Measurements from ENCODE around the gene TEX50. TPM values are rescaled to one million over a fixed set of nuclear protein-coding genes. Genes with fewer than 3 reads are reported as not detected.
"Not testable (repeated sequence)": the region's sequence is repeated elsewhere in the genome, so short reads cannot be mapped to it uniquely, and the experiment has no call there.

Gene TEX50
- total RNA-seq, 1 experiment from 2014 or later = not detected

- H3K27me3 ChIP-seq (replicated peaks) = no peaks in the 10 kb centered on the region
- no peaks in the 10 kb centered on the region for H3K4me1 ChIP-seq (replicated peaks)
- H3K36me3 ChIP-seq = no peaks in the 10 kb centered on the region
- no peak overlapping the region for H3K27ac ChIP-seq
- no peak overlapping the region for H3K4me3 ChIP-seq
- DNase-seq (ENCODE audit: low read depth in 1 of 2, low spot score in 2 of 2) = no peak
- H3K9me3 ChIP-seq (replicated peaks) = peaks cover 4% of the 10 kb centered on the region; the same call in 1 of the 2 replicates
These were observed 3.2 kb downstream of the TEX50 start for GRCh38 chr1:173638043-173639021.

DNA sequence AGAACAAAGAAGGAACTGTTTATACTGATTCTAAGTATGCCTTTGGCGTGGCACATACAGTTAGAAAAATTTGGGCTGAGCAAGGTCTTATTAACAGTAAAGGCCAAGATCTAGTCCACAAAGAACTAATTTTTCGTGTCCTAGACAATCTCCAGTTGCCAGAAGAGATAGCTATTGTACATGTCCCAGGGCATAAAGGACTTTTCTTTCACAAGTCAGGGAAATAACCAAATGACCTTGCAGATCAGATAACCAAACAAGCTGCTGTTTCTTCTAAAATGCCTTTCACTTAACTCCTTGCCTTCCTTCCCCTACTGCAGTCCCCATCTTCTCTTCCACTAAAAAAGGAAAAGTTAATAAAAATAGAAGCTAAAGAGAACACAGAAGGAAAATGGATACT is 4.0 kb downstream of the TEX50 start:
- H3K4me3 ChIP-seq = no peak overlapping the region

DNA sequence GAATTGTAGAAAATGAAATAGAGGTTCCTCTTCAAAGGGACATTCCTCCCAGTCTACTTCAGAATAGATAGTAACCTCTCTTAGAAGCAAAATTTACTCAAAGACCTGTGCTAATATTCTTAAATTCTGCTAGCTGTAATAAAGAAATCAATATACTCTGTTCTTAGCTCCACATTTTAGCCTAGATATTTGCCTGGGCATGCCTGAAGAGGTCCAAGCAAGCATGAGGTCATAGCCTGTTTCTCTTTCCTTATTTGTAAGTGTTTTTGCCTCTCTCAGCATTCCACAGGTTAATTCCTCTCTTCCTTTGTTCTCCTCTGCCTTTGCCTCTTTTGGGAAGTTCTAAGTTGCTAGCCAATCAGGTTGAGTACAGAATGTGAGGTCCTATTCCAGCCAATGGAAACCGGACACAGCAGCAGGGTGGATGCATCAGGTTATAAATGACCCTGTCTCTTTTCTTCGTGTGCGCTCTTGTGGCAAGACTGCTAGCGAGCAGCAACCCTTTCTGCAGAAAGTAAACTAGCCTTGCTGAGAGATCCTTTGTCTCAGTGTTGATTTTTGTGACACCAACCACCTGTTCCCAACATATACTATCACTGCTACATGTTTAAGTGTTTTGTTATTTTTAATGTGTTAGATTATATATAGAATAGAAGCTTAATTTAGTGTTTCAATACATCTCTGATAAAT is 7.5 kb downstream of the TEX50 start:
- H3K4me1 ChIP-seq (replicated peaks); H3K27me3 ChIP-seq (replicated peaks); H3K4me3 ChIP-seq; DNase-seq (ENCODE audit: low read depth in 1 of 2, low spot score in 2 of 2); H3K36me3 ChIP-seq; H3K9me3 ChIP-seq (replicated peaks); H3K27ac ChIP-seq: not testable (repeated sequence)

More for the DNA sequence above, 4.0 kb downstream of the TEX50 start:
- no peaks in the 10 kb centered on the region for H3K4me1 ChIP-seq (replicated peaks)
- DNase-seq (ENCODE audit: low read depth in 1 of 2, low spot score in 2 of 2) = no peak
- H3K9me3 ChIP-seq (replicated peaks) = peaks cover 4% of the 10 kb centered on the region; the same call in 1 of the 2 replicates
- H3K36me3 ChIP-seq = no peaks in the 10 kb centered on the region
- H3K27ac ChIP-seq = no peak overlapping the region
- no peaks in the 10 kb centered on the region for H3K27me3 ChIP-seq (replicated peaks)

- no peak for DNase-seq (ENCODE audit: low read depth in 1 of 2, low spot score in 2 of 2)
- Histone ChIP-seq H3K9me3 (replicated peaks) (no peaks in the 10 kb centered on the region), H3K27me3 (replicated peaks) (no peaks in the 10 kb centered on the region), H3K4me1 (replicated peaks) (no peaks in the 10 kb centered on the region), H3K36me3 (no peaks in the 10 kb centered on the region), H3K4me3 (no peak overlapping the region), H3K27ac (no peak overlapping the region)
These were observed 11.5 kb downstream of the TEX50 start for GRCh38 chr1:173646656-173647055.

DNA sequence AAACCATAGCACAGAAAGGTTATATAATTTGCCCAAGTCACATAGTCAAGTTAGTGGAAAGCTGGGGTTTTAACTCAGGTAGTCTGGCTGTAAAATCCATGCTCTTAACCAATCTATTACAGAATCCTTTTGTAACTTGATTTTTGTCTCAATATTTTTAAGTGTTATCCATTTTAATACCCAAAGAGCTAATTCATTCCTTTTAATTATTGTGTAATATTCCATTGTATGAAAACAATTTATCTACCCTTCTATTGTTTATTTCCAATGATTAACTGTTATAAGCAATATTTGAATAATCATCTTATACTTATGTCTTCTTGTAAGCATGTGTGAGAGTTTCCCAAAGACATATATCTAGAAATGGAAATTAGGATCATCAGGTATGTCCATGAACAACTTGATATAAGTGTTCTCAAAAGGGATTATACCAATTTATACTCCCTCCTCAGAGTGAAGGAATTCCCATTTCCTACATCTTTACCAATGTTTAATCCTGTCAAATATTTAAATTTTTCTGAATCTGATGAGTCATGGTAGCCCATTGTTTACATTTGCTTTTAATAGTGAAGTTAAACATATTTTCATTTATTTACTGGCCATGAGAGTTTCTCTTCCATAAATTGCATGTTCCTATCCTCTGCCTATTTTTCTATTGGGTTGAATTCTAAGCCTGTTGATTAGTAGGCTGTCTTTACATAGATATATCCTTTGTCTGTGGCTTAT is 13.9 kb downstream of the TEX50 start:
- Histone ChIP-seq H3K4me1 (replicated peaks) (no peaks in the 10 kb centered on the region), H3K9me3 (replicated peaks) (no peaks in the 10 kb centered on the region), H3K36me3 (no peaks in the 10 kb centered on the region), H3K27me3 (replicated peaks) (no peaks in the 10 kb centered on the region), H3K27ac (no peak overlapping the region), H3K4me3 (no peak overlapping the region)
- no peak for DNase-seq (ENCODE audit: low read depth in 1 of 2, low spot score in 2 of 2)

DNA sequence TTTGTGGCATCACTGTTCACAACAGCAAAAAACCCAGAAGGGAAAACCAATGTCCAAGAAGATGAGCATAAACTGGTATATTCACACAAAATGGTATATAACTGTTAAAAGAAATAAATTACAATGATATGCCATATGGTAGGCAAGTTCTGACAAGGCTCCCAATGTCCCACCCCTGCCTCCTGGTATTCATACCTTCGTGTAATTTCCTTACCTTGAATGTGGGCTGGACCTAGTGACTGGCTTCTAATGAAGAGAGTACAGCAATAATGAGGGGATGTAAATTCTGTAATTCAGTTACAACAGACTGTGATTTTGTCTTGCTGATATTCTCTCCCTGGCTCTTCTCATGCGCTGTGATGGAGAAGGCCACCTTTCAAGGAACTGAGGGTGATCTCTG is 25.2 kb downstream of the TEX50 start:
- H3K9me3 ChIP-seq (replicated peaks) = no peaks in the 10 kb centered on the region
- no peak overlapping the region for H3K4me3 ChIP-seq
- no peak for DNase-seq (ENCODE audit: low read depth in 1 of 2, low spot score in 2 of 2)
- H3K27ac ChIP-seq = no peak overlapping the region
- no peaks in the 10 kb centered on the region for H3K36me3 ChIP-seq
- no peaks in the 10 kb centered on the region for H3K27me3 ChIP-seq (replicated peaks)
- H3K4me1 ChIP-seq (replicated peaks) = no peaks in the 10 kb centered on the region

- no peaks in the 10 kb centered on the region for H3K27me3 ChIP-seq (replicated peaks)
- no peaks in the 10 kb centered on the region for H3K36me3 ChIP-seq
- DNase-seq (ENCODE audit: low read depth in 1 of 2, low spot score in 2 of 2) = no peak
- H3K4me1 ChIP-seq (replicated peaks) = no peaks in the 10 kb centered on the region
- no peaks in the 10 kb centered on the region for H3K9me3 ChIP-seq (replicated peaks)
- H3K4me3 ChIP-seq = no peak overlapping the region
- no peak overlapping the region for H3K27ac ChIP-seq
These were observed 26.1 kb downstream of the TEX50 start for GRCh38 chr1:173661271-173661670.

DNA sequence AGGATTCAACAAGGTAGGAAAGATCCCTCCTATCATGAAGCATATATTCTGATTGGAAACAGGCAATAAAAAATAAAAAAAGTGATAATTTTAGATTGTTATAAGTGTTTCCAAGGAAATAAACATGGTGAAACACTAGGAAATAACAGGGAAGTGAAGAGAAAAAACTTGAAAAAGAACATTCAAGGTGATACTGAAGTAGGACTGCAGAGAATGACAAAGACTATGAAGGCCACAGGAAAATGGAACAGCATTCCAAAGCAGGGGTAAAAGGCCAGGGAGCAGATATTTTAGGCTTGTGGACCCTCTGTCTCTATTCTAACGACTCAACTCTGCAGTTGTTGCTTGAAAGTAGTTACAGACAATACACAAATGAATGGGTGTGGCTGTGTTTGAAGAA is 26.6 kb downstream of the TEX50 start:
- H3K36me3 ChIP-seq = no peaks in the 10 kb centered on the region
- no peak for DNase-seq (ENCODE audit: low read depth in 1 of 2, low spot score in 2 of 2)
- H3K9me3 ChIP-seq (replicated peaks) = no peaks in the 10 kb centered on the region
- H3K27ac ChIP-seq = no peak overlapping the region
- H3K27me3 ChIP-seq (replicated peaks) = no peaks in the 10 kb centered on the region
- H3K4me3 ChIP-seq = no peak overlapping the region
- no peaks in the 10 kb centered on the region for H3K4me1 ChIP-seq (replicated peaks)

- H3K27me3 ChIP-seq (replicated peaks) = no peaks in the 10 kb centered on the region
- no peak overlapping the region for H3K4me3 ChIP-seq
- no peaks in the 10 kb centered on the region for H3K9me3 ChIP-seq (replicated peaks)
- no peak overlapping the region for H3K27ac ChIP-seq
- no peaks in the 10 kb centered on the region for H3K36me3 ChIP-seq
- H3K4me1 ChIP-seq (replicated peaks) = no peaks in the 10 kb centered on the region
- no peak for DNase-seq (ENCODE audit: low read depth in 1 of 2, low spot score in 2 of 2)
These were observed 28.0 kb downstream of the TEX50 start for GRCh38 chr1:173663159-173663558.

- H3K27ac ChIP-seq = no peak overlapping the region
These were observed 31.5 kb downstream of the TEX50 start for GRCh38 chr1:173666646-173667045.

DNA sequence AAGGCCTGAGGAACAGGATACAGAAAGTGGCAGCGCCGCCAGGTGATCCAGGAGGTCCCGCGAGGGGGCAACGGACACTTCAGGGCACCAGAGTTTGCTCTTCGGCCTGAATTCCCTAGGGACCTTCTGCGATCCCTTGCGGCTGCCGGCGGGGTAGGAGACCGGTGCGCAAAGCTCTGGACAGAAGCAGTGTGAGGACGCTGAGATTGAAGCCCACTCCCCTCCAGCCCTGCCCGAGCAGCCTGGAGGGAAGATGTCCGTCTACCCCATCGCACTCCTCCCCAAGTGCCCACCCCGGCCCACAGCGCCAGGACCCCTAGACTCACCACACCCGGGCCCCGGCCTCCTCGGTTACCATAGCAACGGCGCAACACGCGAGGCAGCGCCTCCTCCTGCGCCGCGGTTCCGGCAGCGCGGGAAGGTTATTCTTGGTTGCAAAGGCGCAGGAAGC is 34.4 kb downstream of the TEX50 start, which contains the start of gene ANKRD45:
TSS of gene ANKRD45 (minus strand) at position 361 of the 451 bp plus-strand sequence. CDS start 10,433 bp downstream, outside the sequence.
- Histone ChIP-seq H3K36me3 (no peaks in the 10 kb centered on the region), H3K27ac (no peak within 1 kb of the TSS), H3K4me3 (no peak within 1 kb of the TSS), H3K9me3 (replicated peaks) (no peaks in the 10 kb centered on the region), H3K4me1 (replicated peaks) (no peaks in the 10 kb centered on the region), H3K27me3 (replicated peaks) (peaks cover 16% of the 10 kb centered on the region)
- DNase-seq (ENCODE audit: low read depth in 1 of 2, low spot score in 2 of 2) = no peak

More at GRCh38 chr1:173666646-173667045, 31.5 kb downstream of the TEX50 start:
- Histone ChIP-seq H3K36me3 (no peaks in the 10 kb centered on the region), H3K4me3 (no peak overlapping the region), H3K9me3 (replicated peaks) (no peaks in the 10 kb centered on the region), H3K27me3 (replicated peaks) (peaks cover 16% of the 10 kb centered on the region), H3K4me1 (replicated peaks) (no peaks in the 10 kb centered on the region)
- no peak for DNase-seq (ENCODE audit: low read depth in 1 of 2, low spot score in 2 of 2)

DNA sequence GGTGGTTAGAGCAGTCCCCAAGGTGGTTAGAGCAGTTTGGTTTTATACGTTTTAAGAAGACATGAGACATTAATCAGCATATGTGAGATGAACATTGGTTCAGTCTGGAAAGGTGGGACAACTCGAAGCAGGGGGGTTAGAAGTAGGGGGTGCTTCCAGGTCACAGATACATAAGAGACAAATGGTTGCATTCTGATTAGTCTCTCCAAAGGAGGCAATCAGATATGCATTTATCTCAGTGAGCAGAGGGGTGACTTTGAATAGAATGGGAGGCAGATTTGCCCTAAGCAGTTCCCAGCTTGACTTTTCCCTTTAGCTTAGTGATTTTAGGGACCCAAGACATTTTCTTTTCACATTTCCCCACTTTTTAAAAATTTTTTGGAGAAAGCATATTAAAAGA is 39.4 kb downstream of the TEX50 start:
- DNase-seq (ENCODE audit: low read depth in 1 of 2, low spot score in 2 of 2); H3K27ac ChIP-seq; H3K9me3 ChIP-seq (replicated peaks); H3K27me3 ChIP-seq (replicated peaks); H3K4me3 ChIP-seq; H3K36me3 ChIP-seq; H3K4me1 ChIP-seq (replicated peaks): not testable (repeated sequence)

GRCh38 chr1:173680152-173680551 is 45.0 kb downstream of the TEX50 start:
- H3K27me3 ChIP-seq (replicated peaks); H3K4me3 ChIP-seq: not testable (repeated sequence)

More at GRCh38 chr1:173680152-173680551, 45.0 kb downstream of the TEX50 start:
- not testable (repeated sequence) for H3K27ac ChIP-seq; H3K4me1 ChIP-seq (replicated peaks); H3K9me3 ChIP-seq (replicated peaks); DNase-seq (ENCODE audit: low read depth in 1 of 2, low spot score in 2 of 2); H3K36me3 ChIP-seq

Data from SJSA1 (cell line).